ENCODE results near the gene ADAM8.

GRCh38 chr10:133224756-133225372 lies 51.8 kb downstream of the ADAM8 start:
- TF ChIP-seq POLR2A (IDR thresholded peaks at IDR 0.05): no peak
- TF ChIP-seq CTCF (IDR thresholded peaks at IDR 0.05): no peak
- TF ChIP-seq EP300 (IDR thresholded peaks at IDR 0.05): no peak

All from tibial nerve (tissue), 4 donors.